ENCODE measurements around the gene EPB41.
"Not testable (repeated sequence)": the region's sequence is repeated elsewhere in the genome, so short reads cannot be mapped to it uniquely, and the experiment has no call there.

The EPB41 gene

DNA sequence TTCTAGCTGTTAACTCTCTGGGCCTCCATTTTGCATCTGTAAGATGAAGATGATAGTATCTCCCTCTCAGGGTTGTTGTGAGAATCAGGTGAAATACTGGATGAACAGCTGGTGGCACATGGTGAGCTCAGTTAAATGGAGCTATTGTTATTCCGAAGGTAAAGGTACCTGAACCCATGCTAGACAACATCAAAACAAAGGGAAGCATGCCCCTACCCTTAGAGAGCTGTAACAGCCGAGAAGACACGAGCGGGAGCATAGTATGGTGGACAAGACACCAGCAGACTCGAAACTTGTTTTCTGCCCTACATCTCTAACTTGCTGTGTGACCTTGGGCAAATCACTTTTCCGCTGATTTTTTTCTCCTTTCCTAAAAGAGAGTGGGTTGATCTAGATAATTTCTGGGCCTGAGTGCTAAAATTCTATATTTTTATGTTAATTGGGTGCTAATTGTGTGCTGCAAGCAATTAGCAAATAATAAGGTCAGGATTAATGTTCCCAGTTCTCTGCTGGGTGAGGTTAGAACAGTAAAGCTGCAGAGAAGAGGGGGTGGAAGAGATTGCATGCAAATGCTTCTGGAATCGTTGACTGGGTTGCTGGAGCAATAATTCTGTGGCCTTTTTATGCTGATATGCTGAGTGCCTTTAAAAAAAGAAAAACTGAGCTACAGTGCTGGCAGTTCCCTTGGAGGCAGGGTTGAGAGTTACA lies 198.5 kb downstream of the EPB41 start:
- no peak for DNase-seq (ENCODE audit: low read depth)

DNA sequence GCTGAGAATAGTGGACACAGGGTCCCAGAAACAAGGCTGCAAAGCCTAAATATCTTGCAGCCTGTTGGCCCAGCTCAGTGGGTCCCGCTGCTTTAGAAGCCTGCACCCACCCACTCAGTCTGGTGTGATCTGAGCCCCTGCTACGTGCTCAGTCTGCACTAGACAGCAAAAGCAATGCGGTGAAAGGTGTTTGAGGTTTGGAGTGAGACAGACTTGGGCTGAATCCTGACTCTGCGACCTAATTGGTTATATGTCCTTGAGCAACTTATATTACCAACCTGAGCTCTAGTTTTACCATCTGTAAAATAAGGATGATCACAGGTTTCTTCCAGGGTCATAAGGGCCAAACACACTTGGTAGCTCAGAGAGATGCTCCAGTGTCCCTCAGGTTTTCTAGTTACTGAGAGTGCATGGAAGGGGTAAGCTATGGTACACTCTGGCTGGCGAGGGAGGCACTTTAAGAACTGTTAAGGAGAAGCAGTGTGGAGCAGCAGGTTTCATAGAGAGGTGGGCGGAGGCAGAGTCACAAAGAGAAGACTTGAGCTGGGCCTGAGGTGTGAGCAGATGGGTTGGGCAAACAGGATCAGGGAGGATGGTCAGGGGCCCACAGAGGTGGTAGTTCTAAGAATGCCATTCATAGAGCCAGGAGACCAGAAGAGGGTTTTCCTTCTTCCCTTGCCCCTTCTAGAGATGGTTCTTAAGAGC lies 199.2 kb downstream of the EPB41 start:
- DNase-seq (ENCODE audit: low read depth) = no peak

DNA sequence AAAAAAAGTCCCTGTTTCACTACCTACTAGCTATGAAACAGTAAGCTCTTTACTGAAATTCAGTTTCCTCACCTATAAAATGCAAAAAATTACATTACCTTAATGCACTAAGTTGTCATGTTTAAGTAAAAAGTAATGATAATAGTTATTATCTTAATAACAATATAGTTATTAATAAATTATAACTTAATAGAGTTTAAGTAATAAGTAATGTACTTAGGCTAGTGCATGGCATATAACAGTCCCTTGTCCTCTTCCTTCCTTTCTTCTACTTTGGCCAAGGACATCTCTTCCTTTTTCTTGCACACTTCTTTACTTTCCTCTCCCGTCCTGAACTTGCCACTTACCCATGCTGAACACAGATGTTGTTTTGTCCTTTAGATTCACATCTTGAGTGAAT lies 200.3 kb downstream of the EPB41 start:
- no peak for DNase-seq (ENCODE audit: low read depth)

DNA sequence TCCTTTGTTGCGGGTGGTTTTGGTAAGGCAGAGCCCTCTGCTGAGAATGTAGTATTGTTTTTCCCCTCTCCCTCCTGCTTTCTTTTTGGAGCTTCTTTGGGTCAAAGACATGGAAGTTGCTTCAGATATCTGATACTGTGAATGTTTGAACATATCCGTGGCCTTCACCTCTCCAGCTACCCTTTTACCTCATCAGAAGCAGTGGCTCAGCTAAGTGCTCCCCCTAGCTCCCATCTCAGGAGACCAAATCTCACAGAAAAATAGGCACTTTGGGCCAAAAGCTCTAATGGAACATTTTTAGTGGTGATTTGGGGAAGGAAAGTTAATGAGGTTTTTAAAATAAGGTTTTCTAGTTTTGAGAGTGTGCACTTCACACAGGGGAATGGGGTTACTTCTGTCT lies 203.0 kb downstream of the EPB41 start:
- no peak for DNase-seq (ENCODE audit: low read depth)

DNA sequence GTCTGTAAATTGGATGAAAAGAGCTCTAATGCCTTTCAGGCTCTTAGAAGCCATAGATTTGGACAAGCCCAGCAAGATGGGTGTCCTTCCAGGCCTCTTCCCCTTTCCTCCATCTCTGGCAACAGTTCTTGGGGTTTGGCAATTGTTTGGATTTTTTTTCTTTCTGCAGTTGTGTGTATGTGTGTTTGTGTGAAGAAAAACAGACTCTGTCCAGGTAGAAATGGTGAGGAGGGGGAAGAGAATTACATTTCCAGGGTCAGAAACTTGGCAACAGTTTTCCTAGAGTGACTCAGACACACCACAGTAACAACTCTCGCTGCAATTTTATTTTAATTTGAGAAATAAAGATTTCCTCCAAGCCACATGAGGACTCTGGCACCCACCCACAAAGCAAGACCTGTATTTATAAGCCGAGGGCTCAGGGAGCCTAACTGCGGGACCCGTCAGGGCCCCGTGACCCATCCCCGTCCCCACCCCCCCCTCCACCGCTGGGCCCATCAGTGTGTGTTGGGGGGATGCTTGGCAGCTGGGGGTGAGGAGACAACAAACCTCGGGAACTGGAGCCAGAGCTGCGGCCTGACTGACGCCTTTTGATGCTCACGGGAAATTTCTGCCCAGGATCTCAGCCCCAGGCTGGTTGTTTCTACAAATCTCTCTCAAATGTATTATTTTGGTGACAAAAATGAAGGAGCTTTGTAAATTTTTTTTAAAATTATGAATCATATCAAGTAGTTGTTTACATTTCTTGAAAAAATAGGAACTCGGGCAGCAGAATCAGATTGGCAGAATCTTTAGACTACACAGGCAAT lies 205.0 kb downstream of the EPB41 start:
- DNase-seq (ENCODE audit: low read depth) = no peak

DNA sequence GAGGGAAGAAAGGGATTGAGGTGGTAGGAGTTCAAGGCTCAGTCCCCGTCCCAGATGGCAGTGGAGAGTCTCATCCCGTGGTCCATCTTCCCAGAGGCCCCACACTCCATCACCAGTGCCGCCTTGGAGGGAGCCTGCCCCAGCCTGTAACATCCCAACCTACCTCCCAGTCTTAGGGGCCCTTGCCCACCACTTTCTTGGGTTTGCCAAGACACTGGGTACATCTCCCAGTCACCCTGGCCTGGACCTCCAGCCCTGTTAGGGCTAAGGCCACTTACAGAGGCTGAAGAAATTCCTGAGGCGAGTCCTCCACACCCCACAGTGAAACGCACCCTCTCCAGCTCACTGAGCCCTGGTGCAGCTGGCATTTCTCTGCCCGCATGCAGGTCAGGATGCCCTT lies 206.0 kb downstream of the EPB41 start:
- DNase-seq (ENCODE audit: low read depth) = no peak

DNA sequence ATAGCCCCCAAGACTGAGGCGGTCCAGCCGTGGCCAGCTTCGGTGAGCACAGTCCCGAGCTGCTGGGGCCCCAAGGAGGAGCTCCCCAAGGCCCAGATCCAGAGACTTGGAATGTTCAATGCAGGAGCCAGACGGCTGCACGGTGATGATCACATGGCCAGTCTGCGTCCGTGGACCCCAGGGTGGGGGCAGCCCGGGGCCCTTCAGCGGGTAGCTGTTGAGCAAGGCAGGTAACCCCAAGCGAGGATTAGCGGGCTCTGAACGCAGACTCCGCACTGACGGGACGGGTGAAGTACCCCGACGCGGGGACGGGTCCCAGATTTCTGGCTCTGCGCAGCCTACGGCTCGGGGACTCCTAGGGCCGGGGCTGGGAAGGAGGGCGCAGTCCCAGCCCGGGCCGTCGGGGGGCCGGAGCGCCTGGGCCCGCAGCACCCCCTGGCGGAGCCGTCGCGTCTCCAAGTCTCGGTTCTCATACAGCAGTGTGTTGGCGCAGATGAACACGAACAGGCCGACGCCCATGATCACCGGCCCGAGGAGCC lies 206.6 kb downstream of the EPB41 start:
- DNase-seq (ENCODE audit: low read depth) = peak; percentile 36

DNA sequence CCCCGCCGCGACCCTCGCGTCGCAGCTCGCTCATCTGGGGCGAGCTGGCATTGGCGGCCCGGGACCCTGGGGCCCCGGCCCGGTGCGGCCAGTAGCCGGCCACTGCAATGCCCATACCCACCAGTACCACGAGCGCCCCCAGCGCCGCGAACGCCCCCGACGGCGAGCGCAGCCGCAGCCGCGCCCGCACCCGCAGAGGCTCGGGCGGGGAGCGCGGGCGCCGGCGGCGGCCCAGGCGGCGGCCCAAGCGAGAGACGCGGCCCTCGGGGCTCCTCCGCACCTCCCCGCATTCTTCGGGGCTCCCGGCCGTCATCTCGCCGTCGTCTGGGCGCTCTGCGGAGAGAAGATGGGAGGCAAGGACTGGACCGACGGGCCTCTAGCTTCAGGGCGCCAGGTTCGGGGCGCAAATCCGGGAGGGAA lies 207.2 kb downstream of the EPB41 start:
- DNase-seq (ENCODE audit: low read depth) = no peak

DNA sequence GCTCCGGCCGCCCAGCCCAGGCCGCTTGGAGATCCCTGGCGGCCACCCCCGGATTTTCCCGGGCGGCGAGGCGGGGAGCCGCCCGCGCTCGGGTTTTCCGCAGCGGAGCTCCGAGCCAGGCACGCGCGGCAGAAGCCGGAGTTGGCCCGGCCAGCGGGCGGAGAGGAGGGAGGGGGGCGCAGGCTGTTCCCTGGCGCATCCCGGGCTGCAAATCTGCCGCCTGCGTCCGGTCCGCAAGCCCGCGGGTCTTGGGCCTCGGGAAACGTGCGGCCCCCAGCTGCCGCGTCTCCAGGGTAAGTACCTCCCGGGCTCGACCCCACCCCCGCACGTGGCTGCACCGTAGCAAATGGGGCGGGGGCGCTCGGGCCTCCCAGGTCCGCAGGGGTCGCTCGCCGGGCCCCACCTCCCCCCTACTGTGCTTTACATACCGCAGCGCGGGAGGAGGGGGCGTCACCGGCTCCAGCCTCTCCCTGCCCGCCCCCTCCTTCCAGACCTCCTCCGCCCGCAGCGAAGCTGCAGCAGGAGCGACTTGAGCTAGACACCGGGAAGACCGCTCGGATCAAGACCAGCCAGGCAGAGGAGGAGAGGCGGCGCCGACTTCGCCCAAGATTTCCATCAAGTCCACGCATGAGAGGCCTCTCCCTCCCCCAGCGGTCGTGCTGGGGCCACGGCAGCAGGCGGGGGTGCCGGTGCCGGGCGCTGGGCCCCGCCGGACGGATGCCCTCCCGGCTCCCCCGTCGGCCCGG lies 207.7 kb downstream of the EPB41 start:
- DNase-seq (ENCODE audit: low read depth) = no peak

DNA sequence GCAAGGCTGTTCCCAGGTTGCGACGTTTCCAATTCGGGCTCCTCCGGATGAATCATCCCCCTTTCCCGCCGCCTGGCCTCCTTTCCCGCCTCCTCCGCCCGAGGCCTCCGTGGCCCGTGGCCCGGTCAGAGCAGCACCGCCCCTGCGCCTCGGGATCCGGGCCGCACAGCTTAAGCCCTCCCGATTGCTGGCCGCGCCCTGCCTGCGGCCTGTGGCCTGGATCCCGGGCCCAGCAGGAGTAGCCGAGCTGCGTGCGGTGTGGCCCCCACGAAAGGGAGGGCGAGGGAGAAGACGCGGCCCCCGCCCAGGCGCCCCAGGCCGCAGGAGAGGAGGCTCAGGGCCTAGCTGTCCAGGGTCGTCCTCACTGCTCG lies 208.3 kb downstream of the EPB41 start:
- no peak for DNase-seq (ENCODE audit: low read depth)

DNA sequence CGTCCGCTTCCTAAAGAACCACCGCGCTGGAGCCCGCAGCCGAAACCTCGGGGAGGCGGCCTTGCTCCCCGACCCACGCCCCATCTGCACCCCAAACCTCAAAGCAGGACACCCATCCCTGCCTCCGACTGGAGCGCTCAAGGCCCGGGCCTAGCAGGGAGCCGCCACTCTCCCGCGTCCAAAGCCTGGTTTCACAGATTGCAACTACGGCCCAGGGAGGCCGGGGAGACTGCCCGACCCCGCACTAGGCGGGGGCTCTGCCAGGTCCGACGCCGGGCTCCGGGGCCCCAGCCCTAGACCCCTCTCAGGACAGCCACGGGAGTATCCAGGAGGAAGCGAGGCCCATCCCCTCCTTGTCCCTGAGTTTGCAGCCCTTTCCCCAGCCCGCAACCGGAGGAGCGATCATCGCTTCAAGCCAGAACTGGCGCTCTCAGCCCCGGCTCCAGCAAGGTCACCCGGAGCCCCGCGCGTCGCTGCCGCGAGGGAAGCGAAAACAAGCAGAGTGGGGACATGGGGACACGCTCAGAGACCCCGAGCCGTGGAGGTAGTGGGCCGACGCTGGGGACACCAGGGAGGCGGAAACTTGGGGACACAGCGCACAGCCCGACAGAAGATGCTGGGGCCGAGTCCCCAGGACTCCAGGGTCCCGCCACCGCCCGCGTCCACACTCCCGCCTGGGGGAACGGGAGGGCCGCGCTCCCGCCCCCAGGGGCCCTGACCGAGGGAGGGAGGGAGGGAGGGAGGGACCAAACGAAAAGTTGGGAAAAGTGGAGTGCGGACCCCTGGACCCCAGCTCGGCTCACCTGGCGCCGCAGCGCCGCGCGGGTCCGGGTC lies 208.9 kb downstream of the EPB41 start:
- no peak for DNase-seq (ENCODE audit: low read depth)

DNA sequence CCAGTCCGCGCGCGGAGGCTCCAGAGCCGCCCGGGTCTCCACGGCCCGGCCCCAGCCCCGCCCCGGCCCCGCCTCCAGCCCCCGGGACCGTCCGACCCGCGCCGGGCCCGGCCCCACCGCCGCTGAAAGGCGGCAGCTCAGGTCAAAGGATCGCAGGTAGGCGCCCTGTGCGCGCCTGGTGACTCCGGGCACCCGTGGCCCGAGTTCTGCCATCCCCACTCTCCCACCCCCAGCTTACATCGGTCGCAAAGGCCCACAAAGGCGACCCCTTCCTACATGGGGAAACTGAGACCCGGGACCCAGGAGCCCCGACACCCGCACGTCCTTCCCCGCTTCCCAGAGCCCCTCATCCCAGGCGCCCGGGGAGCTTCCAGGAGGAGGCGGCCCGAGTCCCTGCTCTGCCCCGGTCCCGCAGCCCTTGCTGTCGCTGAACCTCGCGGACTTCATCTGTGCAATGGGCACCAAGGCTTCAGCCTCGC lies 209.6 kb downstream of the EPB41 start, which contains the start of gene TMEM200B:
Gene TMEM200B, minus strand, starts transcription at position 17 of the 479 bp plus-strand sequence. CDS start 2,075 bp downstream, outside the sequence.
- no peak for DNase-seq (ENCODE audit: low read depth)

DNA sequence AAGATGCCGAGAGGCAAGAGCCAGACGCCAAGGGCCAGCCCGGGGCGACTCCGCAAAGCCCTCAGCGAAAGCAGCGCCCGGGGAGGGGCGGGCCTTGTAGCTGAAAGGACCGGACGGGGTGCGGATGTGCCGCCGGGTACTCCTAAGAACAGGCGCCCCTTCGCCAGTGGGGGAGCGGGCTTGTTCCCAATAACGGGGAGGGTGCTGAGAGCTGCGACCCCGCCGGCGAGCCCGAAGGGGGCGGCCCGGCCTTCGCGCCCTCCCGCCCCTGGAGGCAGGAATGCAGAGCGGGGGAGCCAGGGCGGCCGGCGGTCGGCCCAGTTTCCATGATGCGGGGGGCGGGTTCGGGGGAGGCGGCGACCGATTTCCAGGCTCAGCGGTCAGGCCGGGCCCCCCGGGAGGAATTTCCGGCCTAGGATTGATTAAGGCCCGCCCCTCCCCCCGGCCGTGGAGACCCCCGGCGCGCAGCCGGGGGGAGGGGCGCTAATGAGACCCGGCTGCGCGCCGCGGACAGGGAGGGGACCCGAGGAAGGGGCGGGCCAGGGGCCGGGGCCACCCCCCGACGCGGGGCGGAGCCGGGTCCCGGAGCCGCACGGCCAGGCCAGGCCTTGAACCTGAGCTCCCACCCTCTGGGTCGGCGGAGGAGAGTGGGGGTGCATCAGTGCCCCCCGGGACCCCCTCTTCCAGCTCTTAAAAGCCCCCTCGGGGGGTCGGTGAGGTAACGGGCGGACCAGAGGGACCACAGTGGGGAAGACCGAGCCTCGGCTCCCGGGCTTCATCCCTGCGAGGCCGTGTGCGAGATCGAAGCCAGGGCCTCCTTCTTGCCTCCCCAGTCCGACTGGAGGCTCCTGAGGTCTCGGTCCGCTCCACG lies 210.2 kb downstream of the EPB41 start:
- DNase-seq (ENCODE audit: low read depth) = peak; percentile 19

DNA sequence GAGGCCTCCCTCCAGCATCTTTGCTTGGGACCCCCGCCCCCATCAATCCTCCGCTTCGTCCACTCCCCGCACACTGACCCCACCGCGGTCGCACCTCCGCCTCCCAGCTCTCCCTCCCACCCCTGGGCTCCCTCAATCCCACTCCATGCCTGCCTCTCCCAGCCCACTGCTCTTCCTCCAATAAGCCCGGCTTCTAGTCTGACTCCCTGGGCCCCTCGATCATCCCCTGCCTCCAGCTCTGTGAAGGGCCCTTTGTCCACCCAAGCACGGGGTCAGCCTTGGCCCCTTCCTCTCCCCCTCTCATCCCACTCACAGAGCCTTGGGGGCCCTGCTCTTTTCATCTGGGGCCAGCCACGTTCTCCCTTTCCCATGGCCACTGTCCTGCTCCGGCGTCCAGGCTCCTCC lies 210.9 kb downstream of the EPB41 start:
- DNase-seq (ENCODE audit: low read depth) = no peak

DNA sequence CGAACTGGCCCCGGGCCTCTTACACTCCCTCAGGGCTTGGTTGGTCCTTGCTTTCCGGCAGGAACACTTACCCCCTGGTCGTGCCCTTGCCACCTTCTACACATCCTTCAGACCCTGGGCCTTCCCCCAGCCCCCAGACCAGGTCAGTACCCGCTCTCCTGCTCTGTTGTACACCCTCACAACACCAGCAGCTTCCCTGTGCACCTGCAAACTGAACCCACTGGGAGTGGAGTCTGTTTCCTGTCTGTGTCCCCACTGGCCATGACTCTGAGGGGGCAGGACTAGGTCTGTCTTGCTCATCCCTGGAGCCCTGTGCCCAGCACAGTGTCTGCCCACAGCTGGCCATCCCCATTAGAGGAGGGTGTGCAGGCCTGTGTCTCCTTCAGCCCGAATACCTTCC lies 211.4 kb downstream of the EPB41 start:
- DNase-seq (ENCODE audit: low read depth) = no peak

DNA sequence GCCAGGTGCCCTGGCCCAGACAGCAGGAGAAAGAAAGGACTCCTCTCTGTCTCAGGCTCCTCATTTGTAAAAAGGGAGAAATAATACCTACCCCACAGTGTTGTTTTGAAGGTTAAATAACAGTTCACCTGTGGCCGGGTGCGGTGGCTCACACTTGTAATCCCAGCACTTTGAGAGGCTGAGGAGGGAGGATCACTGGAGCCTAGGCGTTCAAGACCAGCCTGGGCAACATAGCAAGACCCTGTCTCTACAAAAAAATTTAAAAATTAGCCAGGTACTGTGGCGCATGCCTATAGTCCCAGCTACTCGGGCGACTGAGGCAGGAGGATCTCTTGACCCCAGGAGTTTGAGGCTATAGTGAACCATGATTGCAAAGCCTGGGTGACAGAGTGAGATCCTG lies 211.8 kb downstream of the EPB41 start:
- DNase-seq (ENCODE audit: low read depth) = no peak

DNA sequence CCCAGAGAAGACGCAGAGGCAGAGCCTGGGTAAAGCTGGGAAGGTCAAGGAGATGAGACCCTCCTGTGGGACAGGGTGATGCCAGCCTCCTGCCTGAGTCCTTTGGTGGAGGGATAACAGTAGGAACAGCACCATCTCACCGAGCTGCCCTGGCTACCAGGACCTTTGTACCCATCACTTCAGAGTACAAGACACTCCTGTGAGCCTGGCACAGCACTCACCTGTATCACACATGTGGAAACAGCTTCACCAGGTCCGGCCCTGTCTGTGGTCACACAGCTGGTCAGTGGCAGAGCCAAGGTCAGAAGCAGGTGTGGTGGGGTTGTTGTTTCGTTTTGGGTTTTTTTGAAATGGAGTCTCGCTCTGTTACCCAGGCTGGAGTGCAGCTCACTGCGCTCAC lies 214.4 kb downstream of the EPB41 start:
- DNase-seq (ENCODE audit: low read depth) = no peak

DNA sequence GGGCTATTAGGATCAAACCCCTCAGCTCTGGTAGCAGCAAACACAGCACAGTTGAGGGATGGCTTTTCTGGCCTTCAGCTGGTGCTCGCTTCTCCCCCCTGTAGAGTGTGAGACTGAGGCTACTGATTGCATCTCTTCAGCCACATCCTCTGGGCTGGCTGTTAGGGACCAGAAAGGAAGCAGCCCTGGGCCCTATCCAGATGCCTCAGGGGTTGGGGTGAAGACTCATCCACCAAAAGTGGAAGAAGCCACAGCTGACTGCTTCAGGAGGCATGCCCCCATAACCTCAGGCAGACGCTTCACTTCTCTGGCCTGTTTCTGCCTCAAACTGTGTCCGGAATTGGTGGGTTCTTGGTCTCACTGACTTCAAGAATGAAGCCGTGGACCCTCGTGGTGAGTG lies 215.5 kb downstream of the EPB41 start:
- DNase-seq (ENCODE audit: low read depth) = no peak

DNA sequence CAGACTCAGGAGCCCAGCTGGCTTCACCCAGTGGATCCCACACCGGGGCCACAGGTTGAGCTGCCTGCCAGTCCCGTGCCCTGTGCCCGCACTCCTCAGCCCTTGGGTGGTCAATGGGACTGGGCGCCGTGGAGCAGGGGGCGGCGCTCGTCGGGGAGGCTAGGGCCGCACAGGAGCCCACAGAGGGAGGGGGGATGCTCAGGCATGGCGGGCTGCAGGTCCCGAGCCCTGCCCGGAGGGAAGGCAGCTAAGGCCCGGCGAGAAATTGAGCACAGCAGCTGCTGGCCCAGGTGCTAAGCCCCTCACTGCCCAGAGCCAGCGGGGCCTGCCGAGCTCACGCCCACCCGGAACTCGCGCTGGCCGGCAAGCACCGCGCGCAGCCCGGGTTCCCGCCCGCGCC lies 216.7 kb downstream of the EPB41 start:
- not testable (repeated sequence) for DNase-seq (ENCODE audit: low read depth)

Measured in stimulated activated CD4-positive, alpha-beta T cell treated with anti-CD3 and anti-CD28 coated beads, Interleukin-2, amount 100 ng/mL, for 4 hours (primary cell).